Stimulated activated CD8-positive, alpha-beta memory T cell treated with anti-CD3 and anti-CD28 coated beads, Interleukin-2, amount 100 ng/mL, for 1 hour (primary cell): ENCODE data around the gene LYZL1.
"Not testable (repeated sequence)": the region's sequence is repeated elsewhere in the genome, so short reads cannot be mapped to it uniquely, and the experiment has no call there.

Experiments
- DNase-seq, 2 donors: peaks; one replicate each; pipeline ENCODE4 v3.0.0-alpha.2; 2020; ENCODE audit warnings: low read depth in 2 of 2

Gene LYZL1

GRCh38 chr10:29288906-29289305 lies at the start of gene LYZL1:
Gene LYZL1, plus strand, starts transcription at chr10:29289070. Its CDS starts 2,798 bp downstream, at chr10:29291868.
- not testable (repeated sequence) for DNase-seq

- DNase-seq, result no peak
These were observed 49.0 kb upstream of the LYZL1 start for GRCh38 chr10:29239569-29240472.

- DNase-seq, result no peak
These were observed 47.7 kb upstream of the LYZL1 start for GRCh38 chr10:29240986-29241660.

DNA sequence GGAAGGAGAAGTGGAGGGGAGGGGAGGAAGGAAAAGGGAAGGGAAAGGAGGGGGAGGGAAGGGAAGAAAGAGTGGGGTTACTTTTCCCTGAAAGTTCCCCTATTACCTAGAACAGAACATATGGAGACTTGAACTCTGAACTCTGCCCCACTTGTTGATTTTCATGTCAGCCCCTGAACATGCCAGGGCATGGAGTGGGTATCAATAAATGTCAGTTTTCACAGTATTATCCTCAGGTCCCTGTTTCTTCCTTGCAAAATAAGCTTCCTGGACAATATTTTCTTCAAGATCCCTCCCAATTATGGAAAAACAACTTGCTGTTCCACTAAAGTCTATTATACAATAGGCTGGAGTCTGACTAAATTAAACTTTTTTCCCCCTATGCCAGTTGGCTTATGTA lies 46.9 kb upstream of the LYZL1 start:
- no peak for DNase-seq

- DNase-seq, result no peak
These were observed 45.8 kb upstream of the LYZL1 start for GRCh38 chr10:29243066-29243465.

DNA sequence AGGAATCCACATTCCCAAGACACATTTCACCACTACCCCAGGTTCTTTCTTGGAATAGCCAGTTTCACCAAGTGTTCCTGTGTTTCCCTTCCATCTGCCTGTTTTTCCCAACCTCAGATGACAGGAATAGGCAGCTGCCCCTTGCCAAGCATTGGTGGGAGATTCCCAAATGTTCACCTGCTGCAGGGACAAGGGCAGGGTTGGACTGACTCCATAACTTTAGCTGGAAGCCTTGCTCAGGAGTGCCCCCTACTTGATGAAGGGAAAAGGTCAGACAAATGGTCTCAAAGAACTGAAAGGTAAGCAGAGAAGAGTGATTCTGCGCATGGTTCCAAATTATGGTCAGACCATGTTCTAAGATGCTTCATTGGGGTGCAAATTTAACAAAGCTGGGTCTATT lies 45.1 kb upstream of the LYZL1 start:
- no peak for DNase-seq

GRCh38 chr10:29244978-29245377 lies 43.9 kb upstream of the LYZL1 start:
- no peak for DNase-seq

- DNase-seq, result no peak
These were observed 43.4 kb upstream of the LYZL1 start for GRCh38 chr10:29245476-29245875.

DNA sequence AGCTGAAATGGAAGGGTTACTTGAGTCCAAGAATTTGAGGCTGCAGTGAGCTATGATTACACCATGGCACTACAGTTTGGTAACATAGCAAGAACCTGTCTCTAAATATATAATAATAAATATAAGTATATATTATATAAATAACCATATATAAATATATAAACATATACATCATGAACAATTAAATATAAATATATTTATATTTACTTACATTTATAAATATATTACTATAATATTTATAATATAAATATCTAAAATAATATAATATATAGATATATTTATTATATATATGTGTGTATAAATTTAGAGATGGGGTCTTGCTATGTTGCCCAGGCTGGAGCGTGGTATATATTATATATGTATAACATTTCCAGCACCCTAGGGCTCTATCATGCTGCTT lies 42.4 kb upstream of the LYZL1 start:
- no peak for DNase-seq

- no peak for DNase-seq
These were observed 40.7 kb upstream of the LYZL1 start for GRCh38 chr10:29248158-29248557.

DNA sequence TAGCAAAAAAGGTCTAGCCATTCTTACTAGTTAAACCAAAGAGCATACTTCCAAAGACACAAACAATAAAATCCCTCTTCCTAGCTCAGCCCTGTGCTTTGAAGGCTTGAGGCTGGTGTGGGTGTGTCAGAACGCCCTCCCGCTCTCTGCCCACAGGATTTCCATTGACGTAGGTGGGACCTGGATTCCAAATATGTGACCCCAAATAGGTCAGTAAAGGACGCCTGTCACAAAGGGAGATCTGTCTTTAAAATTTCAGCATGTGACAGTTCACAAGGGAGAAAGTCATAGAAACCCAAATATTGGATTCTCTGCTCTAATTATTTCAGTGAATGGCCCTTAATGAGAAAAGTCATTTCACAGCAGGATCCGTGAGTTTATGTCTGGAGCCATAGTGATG lies 39.9 kb upstream of the LYZL1 start:
- no peak for DNase-seq

GRCh38 chr10:29250066-29250465 lies 38.8 kb upstream of the LYZL1 start:
- DNase-seq, result no peak

- no peak for DNase-seq
These were observed 35.8 kb upstream of the LYZL1 start for GRCh38 chr10:29252811-29253689.

GRCh38 chr10:29253690-29254029 lies 35.2 kb upstream of the LYZL1 start:
- no peak for DNase-seq

GRCh38 chr10:29254123-29255046 lies 34.5 kb upstream of the LYZL1 start:
- no peak for DNase-seq

DNA sequence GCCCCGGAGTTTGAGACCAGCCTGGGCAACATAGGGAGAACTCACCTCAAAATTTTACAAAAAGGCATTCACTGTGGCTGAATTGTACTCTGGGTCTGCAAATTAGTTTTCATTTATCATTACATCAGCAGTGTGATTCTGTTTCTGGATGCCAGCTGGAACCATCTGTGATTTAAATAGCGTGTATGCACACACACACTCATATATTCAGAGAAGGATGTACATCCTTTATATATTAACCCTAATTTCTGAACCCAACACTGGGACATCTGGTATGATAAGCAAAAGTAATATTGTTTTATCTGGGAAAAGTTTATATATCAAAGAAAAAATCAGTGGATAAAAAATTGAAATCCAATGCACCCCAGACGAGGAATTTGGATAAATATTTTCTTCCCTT lies 33.8 kb upstream of the LYZL1 start:
- DNase-seq, result no peak

DNA sequence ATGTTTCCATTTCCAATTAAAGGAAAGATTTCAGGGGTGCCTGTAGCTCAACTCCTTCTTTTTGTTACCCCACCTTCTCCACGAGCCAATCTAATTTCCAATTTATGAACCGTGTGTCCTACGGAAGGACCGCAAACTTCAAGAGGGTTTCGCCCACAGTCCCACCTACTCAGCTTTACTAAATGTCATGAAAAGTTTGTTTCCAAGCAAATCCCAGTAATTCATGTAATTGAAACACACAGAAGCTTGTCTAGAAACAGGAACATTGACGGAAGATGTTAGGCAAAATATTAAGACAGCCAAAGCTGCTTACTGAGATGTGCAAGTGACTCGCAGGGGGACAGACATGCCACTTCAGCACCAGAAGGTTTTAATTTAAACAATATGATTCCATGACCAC lies 32.9 kb upstream of the LYZL1 start:
- no peak for DNase-seq

DNA sequence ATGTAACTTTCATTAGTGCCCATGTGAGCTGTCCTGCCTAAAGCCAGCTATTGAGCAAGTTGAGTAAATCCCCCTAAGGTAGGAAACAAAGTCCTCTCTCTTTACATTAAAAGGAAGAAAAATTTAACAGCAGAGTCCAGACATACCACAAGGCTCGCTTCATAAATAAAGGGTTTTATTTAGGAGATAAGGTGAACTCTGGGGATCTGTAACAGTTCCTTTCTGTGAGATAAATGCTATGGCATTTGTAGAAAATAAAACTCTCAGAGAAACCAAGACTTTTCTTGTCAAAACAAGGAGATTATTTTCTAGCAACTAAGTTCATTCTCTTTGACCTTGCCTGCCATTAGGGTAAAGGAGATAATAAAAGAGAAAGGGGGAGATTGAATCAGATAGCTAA lies 32.3 kb upstream of the LYZL1 start:
- no peak for DNase-seq

DNA sequence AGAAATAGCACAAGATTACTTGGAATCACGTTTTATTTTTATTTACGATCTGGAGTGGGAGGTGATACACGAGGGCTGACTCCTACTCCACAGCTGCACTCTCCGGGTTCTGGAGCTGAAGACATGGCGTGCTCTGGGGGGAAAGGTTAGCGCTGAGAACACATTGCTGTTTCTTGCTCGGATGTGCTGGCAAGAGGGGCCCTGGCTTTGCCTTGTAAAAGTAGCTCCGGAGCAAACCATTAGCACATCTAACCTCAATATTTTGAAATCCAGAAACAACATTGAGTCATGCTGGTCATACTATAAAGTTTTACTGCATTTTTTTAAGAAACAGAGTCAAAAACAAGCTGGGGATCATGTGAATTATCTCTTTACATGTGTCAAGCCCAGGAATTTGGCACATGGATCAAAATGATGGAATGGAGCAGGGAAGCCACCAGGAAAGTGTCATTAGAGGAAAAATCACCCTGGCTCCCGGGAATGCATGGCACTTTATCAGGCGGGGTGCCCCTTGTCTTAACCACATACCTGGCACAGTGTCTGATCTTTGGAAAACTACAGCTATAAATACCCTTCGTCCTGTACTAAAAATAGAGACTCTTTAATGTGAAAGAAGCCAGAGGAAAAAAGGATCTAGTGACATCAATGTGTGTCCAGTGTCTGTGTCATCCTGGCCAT lies 31.6 kb upstream of the LYZL1 start:
- no peak for DNase-seq

DNA sequence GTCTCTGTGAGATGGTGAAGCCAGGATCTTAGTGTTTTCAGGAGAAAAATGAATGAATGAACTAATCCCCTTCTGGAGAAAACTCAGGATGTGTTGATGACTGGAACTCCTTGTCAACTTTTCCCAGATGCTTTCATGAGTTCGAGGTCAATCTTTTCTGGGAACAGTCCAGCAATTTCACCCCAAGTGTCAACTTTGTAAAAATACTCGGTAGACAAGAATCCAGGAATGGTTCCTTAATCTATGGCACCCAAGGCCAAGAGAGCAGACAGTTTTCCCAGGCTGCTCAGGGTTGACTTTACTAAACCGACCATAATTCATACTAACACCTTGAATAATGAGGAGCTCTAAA lies 31.1 kb upstream of the LYZL1 start:
- no peak for DNase-seq

DNA sequence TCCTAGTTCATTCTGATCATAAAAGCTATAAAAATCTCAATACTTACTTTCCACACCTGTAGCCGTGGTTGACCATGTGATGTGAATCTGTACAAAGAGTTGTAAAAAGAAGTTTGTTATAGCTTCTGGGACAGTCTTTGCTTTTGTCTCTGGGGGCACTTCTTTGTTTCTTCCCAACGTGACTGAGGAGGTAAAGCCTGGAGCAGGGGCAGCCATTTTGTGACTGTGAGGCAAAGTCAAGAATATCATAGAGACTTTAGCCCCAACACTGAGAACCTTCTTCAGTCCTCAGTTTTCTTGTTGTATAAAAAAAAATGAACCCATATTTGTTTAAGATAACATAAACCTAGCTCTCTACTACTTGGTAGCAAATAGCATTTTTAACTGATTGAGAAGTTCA lies 29.4 kb upstream of the LYZL1 start:
- DNase-seq, result no peak
